Myocyte (in vitro differentiated cells): ENCODE data around the gene DAGLB. TPM values are rescaled to one million over a fixed set of nuclear protein-coding genes. Genes with fewer than 3 reads are reported as not detected.
"Not testable (repeated sequence)": the region's sequence is repeated elsewhere in the genome, so short reads cannot be mapped to it uniquely, and the experiment has no call there.

Source experiments
- DNase-seq: peaks from one replicate; pipeline ENCODE4 v3.0.0-alpha.2; 2012; ENCODE audit warnings: low read depth
- total RNA-seq: library from RNA; depleted of rRNA; stranded (reverse); fragments of >200 nt; gene quantifications from 2 replicates; pipeline ENCODE4 v1.2.3, GENCODE V29; 2014

DAGLB gene
- total RNA-seq, 1 donor from 2014 or later = 31.3 TPM

- DNase-seq = no peak
Measured at GRCh38 chr7:6461946-6462550, 14.3 kb upstream of the DAGLB start.

DNA sequence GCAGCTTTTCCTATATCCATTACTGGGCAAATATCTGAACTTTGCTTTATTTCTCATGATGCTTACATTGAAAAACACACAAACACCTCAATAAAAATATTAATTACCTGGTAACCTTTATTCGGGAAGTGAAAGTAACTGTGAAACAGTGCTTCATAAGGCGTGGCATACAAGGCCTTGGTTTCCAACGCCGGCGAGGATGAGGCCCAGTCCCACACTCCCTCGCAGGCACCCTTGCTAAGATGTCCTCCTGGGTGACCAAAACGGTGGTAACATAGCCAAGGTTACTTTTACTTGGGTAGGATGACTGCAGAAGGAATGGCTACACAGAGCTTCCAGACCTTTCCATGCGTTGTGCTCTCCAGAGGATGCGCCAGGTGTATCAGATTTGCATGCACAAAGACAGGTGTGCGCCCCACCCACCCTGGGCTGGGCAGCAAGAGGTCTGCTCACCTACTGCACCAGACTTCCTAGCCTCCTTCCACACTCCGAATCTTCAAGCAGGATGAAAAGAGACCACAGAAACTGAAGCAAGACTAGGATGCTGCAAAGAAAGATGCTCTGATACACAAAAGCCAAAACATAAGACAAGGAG is 13.3 kb upstream of the DAGLB start:
- DNase-seq = no peak

- DNase-seq = no peak
Measured at GRCh38 chr7:6460303-6460702, 12.5 kb upstream of the DAGLB start.

DNA sequence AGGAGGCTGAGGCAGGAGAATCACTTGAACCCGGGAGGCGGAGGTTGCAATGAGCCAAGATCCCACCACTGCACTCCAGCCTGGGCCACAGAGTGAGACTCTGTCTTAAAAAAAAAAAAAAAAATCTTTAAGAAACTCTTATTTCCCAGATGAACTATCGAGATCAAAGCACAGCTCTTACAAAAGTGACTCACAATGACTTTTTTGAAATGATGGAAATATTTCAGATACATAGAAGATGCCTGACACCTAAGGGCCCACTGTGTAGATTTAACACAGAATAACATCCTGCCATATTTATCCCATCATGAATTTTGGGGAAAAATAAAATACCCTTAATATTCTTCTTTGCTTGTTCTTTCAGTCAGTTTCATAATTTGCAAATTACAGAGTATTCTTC is 10.9 kb upstream of the DAGLB start:
- DNase-seq = not testable (repeated sequence)

GRCh38 chr7:6453734-6454133 is 6.0 kb upstream of the DAGLB start:
- DNase-seq = peak; percentile 61

- DNase-seq = no peak
Measured at GRCh38 chr7:6451224-6451705, 3.5 kb upstream of the DAGLB start.

- DNase-seq = not testable (repeated sequence)
Measured at GRCh38 chr7:6450591-6450990, 2.8 kb upstream of the DAGLB start.

- DNase-seq = not testable (repeated sequence)
Measured at GRCh38 chr7:6449884-6450283, 2.1 kb upstream of the DAGLB start.

DNA sequence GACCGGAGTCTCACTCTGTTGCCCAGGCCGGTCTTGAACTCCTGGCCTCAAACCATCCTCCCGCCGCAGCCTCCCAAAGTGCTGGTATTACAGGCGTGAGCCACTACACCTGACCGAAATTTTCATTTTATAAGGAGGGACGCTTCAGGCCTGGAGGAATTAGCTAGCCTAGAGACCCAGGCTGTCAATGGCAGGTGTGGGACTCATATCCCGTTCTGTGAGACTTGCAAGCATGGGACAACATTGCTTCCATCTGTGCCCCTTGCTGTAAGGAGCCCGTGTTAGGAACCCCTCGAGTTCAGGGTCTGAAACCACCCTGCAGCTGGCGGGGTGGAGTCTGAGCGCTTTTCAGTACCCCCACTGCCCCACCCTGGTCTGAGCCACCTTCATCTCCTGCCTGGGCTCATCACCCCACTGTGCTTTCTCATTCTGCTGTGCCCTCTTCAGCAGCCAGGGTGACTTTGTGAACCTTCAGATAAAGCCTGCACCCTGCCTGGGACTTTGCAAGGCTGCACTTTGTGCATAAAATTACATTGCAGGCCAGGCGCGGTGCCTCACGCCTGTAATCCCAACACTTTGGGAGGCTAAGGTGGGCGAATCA is 1.3 kb upstream of the DAGLB start:
- DNase-seq = no peak

- peak; percentile 90 for DNase-seq
Measured at GRCh38 chr7:6446838-6447580, 745 bp downstream of the DAGLB start.

DNA sequence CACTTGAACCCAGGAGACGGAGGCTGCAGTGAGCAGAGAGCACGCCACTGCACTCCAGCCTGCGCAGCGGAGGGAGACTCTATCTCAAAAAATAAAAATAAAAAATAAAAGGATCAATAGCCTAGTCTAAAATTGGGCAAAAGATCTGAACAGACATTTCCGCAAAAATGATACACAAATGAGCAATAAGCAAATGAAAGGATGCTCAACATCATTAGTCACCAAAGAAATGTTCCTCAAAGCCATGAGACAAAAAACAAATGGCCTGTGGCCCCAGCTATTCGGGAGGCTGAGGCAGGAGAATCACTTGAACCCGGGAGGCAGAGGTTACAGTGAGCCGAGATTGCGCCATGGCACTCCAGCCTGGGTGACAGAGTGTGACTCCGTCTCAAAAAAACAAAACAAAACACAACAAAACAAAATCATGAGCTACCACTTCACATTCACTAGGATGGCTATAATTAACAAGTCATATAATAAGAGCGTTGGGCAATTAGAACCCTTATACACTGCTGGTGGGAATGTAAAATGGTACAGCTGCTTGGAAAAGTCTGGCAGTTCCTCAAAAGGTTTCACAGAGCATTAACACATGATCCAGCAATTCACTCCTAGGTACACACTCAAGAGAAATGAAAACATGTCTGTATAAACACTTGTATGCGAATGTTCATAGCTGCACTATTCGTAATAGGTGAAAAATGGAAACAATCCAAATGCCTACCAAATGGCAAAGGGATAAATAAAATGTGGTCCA is 3.1 kb downstream of the DAGLB start:
- DNase-seq = no peak

DNA sequence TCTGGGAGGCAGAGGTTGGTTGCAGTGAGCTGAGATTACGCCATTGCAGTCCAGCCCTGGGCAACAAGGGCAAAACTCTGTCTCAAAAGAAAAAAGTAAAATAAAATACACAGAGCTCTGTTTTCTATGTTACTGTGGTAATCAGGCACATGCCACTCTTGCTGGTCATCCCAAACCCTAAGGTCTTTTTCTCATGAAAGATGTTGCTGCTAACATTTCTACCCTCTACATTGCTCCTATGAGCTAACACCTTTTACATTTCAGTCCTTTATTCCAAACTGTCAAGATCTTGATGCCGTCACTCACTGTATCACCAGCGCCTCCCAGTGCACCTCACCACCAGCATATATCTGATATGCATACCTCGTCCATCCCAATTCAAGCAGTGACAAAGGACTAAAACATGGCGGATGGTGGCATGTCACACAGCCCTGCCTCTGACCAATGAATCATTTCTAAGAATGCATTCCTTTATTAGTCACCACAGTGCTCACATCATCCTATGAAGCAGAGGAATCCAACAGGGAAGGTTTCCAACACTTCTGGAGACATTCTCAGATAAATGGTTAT is 4.3 kb downstream of the DAGLB start:
- DNase-seq = peak; percentile 91

DNA sequence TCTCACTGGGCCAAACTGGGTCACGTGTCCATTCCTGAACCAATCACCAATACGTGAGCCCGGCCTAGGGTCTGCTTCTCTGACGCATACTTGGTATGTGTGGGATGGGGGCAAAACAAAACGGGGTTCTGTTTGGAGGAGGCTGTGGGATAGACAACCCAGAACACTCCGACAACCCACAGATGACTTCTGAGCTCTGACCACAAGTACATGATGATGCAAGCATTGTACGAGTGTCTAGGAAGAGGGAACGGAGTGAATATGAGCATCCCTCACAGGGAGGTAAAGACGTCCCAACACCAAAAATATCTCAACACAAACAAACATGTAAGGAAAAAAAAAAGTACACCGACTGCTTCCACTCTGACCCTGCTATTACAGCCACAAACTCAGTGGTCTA is 5.6 kb downstream of the DAGLB start:
- DNase-seq = no peak

GRCh38 chr7:6440381-6440780 is 7.4 kb downstream of the DAGLB start:
- DNase-seq = no peak

DNA sequence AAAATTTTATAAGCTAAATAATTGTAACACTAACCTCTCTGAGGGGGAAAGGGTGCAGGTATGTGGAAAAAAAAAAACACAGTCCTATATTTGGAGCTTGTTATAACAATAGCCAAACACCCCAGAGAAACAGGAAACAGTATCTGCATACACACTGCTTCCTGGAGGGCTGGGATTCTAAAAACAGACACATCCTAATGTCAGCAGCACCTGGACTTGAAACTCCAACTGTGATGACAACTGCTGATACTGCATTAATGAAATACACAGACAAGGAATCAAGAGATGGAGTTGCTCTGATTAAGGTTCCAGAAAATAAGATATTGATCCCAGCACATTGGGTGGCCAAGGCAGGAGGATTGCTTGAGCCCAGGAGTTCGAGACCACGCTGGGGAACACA is 9.3 kb downstream of the DAGLB start:
- peak; percentile 92 for DNase-seq

DNA sequence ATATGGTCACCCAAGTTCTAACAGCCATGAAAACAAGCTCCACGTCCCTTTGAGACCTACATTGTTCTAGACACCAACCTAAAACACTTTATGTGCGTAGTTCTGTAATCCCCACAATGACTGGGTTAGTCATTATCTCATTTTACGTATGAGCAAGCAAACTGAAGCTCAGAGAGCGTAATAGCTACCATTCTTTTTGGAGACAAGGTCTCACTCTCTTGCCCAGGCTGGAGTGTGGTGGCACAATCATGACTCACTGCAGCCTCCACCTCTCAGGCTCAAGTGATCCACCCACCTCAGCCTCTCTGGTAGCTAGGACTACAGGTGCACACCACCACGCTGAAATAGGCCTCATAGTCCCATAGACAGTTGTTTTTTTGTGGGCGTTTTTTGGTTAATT is 10.5 kb downstream of the DAGLB start:
- DNase-seq = no peak

- no peak for DNase-seq
Measured at GRCh38 chr7:6436385-6436685, 11.4 kb downstream of the DAGLB start.

- peak; percentile 88 for DNase-seq
Measured at GRCh38 chr7:6435486-6436384, 12.0 kb downstream of the DAGLB start.

- peak; percentile 63 for DNase-seq
Measured at GRCh38 chr7:6433784-6434615, 13.8 kb downstream of the DAGLB start.
